Measurements from ENCODE around the gene HDAC4.
A peak's percentile ranks its signal among the peaks of the same experiment; 100 is the strongest.

HDAC4 gene

DNA sequence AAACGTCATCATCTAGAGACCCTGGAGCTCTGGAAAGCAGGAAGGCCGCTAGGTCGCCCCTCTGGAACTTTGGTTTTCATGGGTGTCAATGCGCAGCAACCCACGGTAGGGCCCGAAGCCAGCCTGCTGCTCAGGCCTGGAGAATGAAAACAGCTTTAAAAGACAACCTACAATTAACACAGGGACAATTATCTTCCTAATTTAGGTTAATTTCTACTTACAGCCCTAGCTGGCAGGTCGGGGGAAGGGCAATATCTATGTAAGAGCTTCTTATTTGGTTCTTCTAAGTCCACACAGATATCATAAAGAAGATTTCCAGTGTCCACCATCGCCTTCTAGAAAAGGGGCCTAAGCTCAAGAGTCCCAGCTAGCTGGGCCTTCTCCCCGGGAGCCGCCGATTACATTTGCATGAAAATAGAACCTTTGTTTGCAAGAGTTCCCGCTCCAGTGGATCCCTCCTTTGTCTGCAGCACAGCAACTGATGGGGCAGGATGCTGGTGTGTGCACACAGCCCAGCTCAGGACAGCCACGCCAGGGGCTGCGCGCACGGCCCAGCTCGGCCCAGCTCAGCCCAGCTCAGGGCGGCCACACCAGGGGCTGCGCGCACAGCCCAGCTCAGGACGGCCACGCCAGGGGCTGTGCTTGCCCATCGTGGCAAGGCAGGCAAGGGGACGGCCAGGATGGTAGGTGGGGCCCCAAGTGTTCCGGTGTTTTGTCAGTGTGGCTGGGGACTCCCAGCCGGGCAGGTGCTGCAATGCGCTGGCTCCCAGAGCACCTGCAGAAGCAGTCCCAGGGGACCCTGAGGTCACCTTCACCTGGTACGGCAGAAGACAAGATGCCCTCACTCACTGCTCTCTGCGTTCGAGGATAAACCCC, 109.1 kb downstream of the HDAC4 start:
- no peak for DNase-seq

DNA sequence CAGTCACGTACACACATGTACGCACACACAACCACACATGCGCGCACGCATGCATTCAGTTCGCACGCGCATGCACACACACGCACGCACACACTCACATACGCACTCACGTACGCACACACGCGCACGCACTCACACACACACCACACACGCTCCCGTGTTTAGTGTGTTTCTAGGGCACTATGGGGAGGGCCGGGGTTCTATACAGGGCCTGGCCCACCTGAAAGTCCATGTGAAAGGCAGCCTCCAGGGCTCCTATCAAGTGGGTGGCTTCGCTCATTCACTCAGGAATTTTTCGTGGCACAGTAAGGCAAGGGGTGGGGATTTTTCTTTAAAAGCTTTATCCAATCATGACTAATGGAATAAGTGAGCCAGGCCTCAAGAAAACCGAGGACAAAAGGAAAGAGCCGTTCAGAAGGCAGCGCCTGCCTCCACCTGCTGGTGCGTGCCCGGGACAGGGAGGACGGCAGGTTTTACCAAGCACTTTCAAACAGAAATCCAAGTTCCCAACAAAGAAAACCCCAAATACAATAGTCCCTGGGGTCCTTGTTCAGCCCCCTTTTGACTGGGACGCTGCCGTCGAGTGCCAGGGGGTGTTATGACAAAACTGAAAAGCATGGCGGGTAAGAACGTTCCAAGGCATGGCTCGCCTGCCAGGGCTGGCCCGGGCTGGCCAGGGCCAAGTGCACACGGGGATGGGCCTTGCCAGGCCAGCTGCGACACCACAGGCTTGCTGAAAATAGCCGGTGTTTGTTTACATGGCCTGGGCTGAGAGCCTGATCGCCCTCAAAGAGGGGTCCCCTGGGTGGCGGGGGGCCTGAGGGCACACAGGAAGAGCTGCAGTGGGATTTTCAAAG, 110.0 kb downstream of the HDAC4 start:
- DNase-seq, result no peak

DNA sequence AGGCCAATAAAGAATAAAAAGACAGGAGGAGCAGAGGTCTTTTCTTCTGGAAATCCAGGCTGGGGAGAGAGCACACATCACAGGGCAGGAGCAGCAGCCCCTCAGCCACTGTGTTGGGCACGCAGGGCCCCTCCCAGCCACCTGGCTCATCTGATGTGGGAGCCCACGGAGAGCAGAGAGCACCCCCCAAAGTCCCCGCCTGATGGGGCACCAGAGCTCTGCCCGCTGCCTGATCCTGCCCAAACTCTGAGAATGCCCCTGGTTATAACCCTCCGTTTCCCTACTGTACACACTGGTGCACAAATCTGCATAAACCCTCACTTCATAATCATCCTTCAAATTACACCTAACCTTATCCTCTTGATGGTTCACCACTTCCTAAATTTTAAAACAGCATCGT, 111.3 kb downstream of the HDAC4 start:
- DNase-seq, result no peak

DNA sequence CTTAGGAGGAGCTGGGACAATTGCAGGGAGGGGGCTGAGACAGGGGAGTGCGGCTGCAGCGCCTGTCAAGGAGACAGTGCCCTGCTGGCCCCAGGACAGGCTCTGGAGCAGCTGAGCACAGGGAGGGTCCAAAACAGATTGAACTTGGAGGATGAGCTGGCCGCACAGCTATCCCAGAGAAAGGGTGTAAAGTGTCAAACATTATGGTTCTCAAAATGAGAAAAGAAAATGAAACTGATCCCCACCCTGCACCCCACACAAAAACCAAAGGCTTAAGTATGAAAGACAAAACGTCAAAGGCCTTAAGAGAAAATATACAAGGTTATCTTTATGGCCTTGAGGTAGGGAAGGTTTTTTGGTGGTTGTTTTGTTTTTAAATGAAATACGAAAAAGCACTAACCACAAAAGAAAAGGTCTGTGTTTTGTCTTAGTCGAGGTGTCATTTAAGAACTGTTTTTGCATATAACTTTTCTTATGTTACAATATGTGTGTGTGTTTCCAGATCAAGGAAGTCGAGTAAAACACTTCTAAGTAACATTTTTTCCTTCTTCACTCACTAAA, 111.8 kb downstream of the HDAC4 start:
- DNase-seq, result no peak

DNA sequence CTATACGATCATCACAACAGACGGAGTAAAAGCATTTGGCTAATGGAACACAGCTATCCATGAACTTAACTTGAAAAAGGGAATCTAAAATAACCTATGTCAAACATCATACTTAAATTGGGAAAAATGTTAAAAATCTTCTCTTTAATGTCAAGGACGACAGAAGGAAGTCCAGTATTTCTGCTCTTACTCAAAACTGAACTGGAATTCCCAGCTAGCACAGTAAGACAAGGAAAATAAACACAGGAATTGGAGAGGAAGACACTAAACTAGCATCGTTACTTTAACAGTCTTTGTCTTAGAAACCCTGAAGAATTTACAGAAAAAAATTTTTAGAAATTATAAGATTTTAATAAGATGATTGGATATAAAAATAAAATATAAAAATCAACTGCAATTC, 112.6 kb downstream of the HDAC4 start:
- DNase-seq, result no peak

DNA sequence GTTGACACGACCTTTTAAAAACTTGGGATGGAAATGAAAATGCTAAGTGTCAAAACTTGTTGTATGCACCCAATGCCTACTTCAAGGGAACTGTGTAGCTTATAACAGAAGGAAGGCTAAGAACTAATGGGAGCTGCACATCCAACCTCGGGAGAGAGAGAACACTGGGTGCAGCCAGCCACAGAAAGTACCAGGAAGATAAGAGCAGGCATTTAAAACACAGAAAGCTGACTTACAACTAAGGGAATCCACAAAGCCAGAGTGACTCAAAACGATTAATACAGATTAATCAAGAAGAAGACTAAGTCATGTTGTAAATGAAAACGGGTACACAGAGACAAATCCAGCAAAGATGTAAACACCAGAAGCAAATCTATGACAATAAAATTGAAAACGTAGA, 113.4 kb downstream of the HDAC4 start:
- DNase-seq, result no peak

DNA sequence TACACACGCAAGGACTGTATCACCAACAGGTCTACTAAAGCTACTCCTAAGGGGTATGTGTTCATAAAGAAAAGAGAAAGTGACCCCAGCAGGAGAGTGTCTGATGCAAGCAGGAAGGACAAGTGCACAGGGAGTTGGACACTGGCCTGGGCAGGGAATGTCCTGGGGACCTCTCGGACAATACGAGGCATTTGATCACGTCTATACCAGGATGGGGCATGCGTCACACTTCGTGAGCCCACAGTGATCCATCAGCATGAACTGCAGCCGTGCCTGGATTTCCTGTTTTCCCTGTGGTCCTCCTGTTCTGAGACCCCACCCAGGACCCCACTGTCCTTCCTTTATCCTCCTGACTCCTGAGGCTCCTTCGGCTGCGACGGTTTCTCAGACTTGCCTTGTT, 113.9 kb downstream of the HDAC4 start:
- no peak for DNase-seq

DNA sequence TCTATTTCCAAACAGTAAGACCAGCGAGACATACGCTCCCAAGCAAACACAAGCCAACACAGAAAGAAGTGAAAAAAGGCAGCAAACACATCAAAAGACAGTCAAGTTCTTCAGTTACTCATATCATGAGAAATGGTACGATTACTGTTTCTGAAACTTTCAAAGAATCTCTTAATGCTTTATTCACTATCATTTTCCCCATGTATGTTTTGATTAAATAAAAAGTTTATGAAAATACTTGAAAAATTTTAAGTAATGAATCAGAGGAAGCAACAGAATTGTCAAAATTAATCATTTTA, 114.9 kb downstream of the HDAC4 start:
- no peak for DNase-seq

DNA sequence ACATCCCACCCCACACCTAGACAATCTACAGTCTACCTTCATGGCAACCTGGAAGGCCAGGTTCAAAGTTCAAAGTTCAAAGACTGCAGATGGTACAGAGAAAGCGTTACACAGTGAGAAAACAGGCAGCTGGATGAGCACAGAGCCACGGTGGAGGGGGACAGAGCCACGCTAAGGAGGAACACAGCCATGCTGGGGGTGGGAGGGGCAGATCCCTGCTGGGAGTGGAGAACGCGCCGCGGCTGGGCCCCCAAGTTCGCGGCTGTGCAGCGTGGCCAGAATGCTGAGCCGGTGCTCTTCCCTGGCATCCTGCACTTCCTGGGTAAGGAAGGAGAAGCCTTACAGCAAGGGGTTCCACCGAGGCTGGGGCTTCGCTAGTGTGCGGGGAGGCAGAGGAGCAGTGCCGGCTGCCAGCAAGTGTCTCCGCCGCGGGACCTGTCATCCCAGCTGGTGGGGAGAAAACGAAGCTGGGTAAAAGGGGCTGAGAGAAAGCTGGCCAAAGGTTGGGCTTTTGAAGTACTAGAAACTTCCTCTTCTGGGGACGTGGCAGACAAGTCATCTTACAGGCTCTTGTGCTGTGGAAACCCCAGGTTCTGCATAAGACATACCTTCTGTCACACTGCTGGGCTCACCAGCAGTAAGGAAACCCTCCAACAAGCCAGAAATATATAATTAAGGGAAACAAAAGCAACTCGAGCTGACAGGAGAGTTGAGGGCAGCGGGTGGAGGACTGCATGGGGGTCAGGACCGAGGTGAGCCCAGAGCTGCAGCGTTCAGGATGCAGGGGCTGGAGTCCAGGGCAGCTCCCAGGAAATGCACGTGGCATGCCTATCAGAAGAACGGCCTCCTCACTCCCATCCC, 115.5 kb downstream of the HDAC4 start:
- DNase-seq, result no peak

DNA sequence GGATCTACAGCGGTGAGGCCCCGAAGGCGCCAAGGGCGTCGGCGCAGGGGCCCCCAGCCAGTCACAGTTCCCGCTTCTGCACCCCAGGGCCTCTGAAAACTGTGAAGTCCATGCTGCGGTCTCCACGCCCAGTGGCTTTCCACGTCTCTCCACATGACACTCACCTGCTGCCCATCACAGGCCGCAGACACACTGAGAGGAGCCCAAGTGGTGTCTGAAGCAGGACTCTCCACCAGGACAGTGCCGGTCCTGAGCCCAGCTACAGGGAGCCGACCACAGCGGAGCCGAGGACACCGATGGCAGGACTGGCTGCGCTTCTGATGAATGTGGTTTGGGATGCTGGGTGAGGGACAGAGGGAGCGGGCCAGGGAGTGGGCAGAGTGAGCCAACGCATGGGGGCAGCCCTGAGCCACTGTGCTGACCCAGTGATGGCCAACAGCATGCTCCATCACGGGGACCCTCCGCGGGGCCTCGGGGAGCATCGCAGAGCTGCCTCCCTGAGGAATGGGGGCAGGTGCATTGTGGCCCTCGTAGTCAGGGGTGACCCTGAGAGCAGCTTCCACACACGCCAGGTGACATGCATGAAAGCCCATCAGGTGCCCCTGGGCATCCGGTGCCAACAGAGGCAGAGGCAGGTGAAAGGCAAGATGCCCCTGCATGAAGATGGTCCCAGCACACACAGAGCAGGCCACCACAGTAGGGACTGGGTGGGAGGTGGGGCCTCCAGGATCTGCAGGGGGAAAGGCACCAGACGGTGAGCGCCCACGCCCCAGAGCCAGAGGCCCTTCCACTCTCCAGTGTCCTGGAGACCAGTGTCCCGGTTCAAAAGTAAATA, 116.6 kb downstream of the HDAC4 start:
- DNase-seq, result no peak

DNA sequence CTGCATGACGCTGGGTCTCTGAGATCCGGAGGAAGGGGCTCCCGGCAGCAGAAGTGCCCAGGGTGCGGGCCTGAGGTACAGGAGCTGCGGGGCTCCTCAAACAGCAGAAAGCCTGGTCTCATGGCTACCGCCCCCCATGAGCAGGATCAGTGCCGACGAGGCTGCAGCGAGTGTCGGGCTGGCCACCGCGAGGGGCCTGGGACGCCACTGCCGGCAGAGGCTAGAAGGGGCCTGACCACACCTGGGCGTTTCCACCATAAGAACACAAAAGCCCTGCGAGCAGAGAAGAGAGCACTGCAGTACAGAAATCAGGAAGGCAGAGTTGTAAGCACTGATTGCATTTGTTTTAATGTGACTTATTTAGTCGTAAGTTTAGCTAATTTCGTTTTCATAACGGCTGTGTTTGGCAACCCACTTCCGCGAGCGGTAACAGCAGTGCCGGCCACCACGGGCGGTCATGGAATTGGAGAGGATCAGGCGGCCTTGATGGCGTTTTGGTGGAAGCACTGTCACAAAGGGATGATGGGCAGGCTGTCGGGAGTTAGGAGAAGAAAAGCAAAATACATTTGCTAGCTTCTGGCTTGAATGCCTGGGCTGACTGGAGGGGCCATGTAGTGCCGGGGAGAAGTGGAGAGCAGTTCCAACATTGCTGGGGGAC, 117.4 kb downstream of the HDAC4 start:
- no peak for DNase-seq

DNA sequence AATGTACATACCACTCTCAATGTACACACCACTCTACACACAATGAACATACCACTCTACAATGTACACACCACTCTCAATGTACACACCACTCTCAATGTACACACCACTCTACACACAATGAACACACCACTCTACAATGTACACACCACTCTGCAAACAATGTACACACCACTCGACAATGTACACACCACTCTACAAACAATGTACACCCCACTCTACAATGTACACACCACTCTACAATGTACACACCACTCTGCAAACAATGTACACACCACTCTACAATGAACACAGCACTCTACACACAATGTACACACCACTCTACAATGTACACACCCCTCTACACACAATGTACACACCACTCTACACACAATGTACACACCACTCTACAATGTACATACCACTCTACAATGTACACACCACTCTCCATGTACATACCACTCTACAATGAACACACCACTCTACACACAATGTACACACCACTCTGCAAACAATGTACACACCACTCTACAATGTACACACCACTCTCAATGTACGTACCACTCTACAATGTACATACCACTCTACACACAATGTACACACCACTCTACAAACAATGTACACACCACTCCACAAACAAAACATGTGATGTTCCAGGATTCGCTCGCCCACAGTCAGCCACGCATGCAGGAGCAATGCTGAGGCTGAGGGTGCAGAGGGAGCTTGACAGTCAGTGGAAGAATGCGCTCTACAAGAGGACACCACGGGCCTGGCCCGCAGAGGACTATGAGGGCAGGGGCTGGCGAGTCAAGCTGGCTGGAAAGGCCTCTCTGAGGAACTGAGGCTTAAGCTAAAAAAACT, 118.2 kb downstream of the HDAC4 start:
- no peak for DNase-seq

DNA sequence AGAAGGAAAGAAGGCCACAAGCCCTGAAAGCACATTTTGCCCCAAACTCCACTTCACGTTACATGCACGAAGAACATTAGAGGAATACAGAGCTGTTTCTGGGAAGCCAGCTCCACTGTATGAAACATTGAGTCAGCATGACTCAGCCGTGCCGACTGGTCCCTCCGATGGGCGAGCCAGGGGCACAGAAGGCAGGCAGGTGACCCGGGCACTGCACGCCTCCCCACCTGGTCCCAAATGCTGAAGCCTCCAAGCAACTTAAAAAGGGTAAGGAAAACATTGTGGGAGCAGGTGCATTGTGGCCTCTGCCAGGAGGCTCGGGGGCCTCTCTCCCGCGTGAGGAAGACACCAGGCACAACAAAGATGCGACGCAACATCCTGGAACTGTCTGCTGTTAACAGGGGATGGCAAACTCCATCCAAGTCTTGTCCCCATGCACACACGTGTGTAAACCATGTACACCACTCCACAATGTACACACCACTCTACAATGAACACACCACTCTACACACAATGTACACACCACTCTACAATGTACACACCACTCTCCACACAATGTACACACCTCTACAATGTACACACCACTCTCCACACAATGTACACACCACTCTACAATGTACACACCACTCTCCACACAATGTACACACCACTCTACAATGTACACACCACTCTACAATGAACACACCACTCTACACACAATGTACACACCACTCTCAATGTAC, 120.4 kb downstream of the HDAC4 start:
- DNase-seq, result peak; percentile 41

DNA sequence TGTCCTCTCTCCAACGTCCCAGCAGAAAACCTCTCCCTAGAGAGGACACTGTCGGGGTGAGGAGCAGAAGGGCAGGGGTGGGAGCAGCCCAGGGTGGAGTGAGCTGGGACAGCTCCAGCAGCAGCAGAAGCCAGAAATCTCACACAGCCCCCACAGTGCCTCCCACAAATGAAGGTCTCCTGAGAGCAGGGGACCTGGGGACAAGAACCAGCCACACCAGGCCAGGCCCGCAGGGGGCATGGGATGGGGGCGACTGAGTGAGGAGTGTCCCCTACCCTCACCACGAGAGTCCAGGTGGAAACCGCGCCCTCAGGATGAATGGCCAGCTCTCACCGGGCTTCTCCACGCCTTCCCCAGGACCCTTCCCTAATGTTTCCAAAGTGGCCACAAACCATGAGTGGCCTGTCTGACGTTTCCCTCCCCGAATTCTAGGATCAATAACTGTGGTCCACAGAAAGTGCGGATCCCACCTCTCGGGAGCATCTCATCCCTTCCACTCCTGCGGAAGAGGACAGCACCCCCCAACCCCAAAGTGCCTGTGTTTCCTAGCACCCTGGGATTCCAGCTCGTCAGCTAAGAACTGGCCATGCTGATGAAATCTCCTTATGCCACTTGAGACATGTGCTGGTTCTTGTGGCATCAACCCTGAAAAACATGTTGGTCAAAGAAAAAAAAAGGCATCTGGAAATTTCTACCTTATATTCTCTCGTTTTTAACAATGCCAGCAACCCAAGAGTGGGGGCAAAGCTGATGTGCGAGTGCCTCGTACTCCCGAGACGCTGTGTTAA, 121.1 kb downstream of the HDAC4 start:
- DNase-seq, result peak; percentile 39

DNA sequence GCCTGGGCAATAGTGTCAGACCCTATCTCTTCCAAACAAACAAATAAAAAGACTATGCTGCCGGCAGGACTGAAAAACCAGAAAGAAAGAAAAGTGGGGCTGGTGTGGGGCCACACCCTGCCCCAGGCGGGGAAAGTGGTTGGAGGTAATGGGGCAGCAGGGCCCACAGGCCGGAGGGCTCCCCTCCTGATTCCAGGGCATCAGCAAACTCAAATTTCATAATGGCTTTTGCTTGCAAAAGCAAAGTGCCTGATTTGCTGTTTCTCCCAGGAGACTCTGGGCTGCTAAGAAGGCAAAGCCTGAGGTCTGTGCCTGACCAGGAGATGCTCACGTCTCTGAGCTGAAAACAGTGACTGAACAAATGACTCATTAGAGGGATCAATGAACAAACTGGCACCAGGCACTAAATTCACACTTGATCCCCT, 121.9 kb downstream of the HDAC4 start:
- DNase-seq, result no peak

DNA sequence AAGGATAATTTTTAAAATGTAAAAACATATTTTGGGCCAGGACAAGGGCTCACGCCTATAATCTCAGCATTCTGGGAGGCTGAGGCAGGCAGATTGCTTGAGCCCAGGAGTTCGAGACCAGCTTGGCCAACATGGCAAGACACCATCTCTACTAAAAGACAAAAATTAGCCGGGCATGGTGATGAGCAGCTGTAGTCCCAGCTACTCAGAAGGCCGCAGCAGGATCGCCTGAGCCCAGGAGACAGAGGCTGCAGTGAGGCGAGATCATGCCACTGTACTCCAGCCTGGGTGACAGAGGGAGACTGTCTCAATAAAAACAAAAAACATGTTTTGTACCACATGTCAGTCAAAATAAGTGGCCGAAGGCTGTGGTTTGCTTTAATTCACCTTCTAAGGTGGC, 122.5 kb downstream of the HDAC4 start:
- no peak for DNase-seq

DNA sequence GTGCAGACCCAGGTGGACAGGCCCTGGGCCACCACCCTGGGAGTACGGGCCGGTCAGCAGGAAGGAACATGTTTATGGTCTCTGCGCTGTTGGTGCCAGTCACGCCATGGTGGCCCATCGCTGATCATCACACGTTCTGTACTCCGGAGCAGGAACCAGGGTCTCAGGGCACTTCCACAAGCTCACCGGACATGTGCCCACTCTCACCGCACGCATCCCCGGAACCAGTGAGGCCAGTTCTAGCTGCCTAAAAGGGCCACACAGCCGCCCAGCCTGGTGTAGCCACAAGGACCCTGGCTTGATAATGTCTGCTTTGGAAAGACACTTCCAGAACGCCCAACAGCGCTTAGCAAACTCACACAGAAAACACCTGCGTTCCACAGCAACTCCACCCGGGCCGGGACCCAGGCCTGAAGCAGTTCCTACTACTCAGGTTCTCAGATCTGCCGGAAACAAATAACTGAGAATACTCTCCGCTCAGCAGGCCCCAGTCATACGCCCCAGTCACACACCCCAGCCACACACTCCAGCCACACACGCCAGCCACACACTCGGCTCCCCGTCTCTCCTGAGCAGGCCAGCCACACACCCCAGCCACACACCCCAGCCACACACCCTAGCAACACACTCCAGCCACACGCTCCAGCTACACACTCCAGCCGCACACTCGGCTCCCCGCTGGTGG, 123.3 kb downstream of the HDAC4 start:
- no peak for DNase-seq

DNA sequence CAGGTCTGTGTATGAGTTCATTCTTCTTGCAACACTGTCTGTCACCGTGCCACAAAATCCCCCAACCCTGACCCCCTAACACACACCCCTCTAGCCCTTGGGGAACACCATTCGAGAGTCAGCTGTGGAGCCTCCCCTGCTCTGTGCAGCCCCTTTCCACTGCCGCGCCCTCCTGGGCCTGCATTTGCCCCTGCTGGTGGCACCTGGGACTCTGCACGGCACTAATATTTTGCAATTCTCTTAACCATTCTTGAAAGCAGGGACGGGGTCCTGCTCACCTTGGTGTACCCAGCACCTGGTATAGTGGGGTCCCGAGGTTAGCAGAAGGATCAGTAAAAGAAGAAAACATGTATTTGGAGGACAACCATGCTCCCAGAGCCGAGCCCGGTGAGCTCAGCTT, 124.0 kb downstream of the HDAC4 start:
- no peak for DNase-seq

Measured in T1000 (cell line).